ENCODE measurements around the gene MMP19.

GRCh38 chr12:55817345-55818139 lies 25.2 kb downstream of the MMP19 start, which contains the start of the genes ORMDL2 and SARNP:
- TF ChIP-seq, protein P1, sequence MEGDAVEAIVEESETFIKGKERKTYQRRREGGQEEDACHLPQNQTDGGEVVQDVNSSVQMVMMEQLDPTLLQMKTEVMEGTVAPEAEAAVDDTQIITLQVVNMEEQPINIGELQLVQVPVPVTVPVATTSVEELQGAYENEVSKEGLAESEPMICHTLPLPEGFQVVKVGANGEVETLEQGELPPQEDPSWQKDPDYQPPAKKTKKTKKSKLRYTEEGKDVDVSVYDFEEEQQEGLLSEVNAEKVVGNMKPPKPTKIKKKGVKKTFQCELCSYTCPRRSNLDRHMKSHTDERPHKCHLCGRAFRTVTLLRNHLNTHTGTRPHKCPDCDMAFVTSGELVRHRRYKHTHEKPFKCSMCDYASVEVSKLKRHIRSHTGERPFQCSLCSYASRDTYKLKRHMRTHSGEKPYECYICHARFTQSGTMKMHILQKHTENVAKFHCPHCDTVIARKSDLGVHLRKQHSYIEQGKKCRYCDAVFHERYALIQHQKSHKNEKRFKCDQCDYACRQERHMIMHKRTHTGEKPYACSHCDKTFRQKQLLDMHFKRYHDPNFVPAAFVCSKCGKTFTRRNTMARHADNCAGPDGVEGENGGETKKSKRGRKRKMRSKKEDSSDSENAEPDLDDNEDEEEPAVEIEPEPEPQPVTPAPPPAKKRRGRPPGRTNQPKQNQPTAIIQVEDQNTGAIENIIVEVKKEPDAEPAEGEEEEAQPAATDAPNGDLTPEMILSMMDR (conservative IDR thresholded peaks at IDR 0.05; ENCODE audit: low read depth, low read length) = no peak
- TF ChIP-seq MAZ (IDR thresholded peaks at IDR 0.05; ENCODE audit: borderline replicate concordance, low read depth, low read length) = peak; percentile 100
